Measurements from ENCODE around the gene ZNF821.
"Not testable (repeated sequence)": the region's sequence is repeated elsewhere in the genome, so short reads cannot be mapped to it uniquely, and the experiment has no call there.

ZNF821 gene

DNA sequence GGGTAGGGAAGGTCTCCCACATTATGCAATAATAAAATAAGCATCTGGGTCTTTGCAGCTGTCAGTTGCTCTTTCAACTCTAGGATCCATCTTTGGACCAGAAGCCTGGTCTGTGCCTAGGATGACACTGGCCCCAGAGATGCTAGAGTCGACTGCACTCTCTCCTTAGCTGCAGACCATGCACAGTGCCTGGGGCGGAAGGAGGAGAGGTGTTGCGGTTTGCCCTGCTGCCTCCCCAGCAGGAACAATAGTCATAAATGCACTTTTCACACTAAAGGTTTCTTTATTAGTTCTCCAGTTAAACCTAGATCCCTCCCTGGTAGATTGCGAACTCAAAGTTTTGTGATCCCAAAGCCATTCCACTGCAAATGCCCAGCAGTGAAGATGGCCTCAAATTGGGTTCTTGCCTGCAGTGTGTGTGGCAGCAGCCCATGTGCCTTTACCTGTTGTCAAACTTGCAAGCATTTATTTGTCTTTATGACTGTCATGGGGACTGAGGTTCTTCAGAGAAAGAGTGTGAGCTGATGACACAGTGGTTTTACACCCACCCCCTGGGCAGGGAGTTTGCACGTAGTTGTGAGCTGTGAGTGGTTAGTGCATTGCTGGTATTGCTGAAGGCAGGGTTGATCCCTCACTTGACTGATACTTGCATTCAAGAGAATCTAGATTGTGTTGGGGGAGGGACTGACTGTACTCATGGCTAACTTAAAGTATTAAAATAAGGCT lies 27.9 kb downstream of the ZNF821 start:
- no peak for DNase-seq

DNA sequence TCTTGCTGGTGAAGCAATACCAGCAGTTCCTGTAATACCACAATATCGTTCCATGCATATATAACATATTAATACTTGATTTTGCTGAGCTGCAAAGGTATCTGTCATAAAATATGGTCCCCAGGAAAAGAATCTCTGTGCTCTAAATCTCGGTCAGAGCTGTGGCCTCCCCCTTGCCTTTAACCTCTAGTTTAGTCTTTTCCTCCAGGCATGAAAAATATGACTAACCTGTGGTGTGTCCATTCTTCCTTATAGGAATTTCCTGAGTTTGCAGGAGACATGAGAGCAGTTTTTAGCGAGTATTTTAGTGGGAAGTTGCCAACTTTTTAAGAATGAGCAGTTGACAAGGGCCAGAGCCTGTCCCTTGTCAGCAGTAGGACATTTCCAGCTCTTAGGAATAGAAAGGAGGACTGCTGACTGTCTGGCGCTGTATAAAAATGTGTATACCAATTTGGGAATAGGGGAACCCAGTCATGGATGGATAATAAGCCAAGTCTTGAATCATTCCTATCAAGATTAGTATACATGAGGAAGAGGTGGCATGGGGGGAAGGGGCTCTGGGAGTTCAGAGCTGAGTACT lies 29.5 kb downstream of the ZNF821 start:
- no peak for DNase-seq

DNA sequence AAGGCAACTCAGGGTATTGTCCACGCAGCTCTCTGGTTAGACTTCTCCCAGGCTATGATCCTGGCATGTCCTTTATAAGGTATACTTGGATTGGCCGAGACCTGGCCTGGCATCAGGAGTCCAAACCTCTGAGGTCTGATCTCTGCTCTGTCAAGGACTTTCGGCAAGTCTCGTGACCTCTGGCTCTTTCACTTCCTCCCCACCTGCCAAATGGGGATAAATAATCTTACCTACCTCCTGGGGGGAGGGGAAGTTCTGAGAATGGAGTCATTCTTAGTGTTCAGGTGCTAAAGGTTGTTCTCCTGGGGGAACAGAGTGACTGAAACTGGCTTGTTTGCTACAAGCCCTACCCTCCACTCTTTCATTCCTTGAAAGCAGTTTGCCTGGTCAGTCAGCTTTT lies 30.6 kb downstream of the ZNF821 start:
- DNase-seq, result no peak

DNA sequence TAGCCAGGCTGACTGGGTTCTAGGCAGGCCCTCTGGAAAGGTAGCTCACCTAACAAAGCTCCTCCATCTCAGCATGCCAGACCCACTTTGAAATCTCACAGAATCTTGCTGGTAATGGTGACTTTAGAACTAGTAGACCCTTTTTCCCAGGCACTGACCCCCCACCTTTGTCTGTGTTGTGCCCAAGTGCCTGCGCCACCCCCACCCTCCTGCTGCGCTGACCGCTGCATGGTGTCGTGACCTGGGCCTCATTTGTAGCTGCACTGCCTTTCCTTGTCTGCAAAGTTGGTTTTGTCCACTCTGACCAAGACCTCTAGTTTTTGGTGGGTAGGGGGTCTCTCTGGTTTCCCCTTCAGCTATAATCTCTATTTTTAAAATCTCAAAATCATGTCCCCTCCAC lies 31.4 kb downstream of the ZNF821 start:
- no peak for DNase-seq

DNA sequence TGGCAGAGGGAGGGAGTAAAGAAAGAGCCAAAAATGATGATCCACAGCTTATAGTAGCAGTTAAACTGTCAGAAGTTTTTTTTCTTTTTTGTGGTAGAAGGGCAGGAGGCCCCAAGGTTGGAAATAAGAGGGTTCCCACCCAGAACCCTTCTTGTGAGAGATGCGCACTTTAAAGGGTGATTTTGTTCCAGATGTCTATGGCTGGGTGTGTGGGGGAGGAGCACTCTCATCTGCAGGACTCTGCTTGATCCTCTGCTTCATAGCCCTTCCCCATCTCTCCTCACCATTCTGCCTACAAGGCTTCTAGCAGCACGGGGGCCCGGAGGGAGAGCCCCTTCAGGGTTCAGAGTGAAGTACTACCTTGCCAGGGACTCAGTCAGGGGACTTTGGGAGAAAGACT lies 31.8 kb downstream of the ZNF821 start:
- DNase-seq, result no peak

DNA sequence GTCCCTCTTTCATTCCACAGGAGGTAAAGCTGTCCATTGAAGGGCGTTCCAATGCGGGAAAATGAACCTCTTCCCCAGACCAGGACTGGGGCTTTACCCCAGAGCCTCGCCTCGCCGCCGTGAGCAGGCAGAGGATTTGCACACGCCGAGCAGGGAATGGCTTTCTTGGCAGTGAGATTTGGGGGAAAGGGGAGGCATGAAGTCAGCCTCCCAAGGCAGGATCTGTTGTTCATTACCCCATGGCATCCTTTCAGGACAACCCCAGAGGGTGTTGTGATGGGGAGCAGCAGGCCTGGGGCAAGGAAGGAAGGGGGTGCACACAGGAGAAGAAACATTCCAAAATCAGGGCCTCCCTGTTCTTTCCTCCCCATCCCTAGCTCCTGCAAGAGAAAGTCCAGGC lies 32.2 kb downstream of the ZNF821 start:
- DNase-seq, result no peak

DNA sequence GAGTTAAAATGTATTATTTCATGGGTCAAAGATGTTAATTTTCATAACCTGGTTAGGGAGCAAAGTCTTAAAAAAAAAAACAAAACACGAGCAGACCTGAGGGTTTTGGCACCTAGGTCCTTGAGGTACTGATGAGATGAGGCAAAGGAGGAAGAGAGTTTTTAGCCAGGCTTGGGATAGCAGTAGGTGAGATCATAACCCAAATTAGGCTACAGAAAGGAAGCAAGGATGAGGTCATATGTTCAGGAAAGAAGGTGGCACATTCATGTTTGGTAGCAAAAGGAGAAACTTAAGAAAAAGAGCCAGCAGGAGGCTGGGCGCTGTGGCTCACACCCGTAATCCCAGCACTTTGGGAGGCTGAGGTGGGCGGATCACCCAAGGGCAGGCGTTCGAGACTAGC lies 35.4 kb downstream of the ZNF821 start:
- DNase-seq, result no peak

DNA sequence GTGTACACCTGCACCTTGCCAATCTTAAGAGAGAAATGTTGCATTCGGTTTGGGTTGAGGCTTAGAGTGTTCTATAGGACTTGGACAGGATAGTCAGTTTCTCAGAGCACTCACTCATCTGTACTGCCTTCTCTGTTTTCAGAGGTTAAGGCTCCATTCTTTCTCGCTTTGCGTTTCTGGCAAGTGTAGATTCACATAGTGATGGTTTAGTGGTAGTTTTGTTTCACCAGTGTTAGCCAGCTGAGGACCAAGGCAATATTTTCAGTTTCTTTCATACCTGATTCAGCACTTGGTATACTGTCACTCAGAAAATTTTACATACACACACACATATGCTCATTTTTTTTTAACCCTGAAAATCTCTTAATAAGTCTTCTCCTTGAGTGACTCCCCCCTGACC lies 36.9 kb downstream of the ZNF821 start:
- DNase-seq, result no peak

DNA sequence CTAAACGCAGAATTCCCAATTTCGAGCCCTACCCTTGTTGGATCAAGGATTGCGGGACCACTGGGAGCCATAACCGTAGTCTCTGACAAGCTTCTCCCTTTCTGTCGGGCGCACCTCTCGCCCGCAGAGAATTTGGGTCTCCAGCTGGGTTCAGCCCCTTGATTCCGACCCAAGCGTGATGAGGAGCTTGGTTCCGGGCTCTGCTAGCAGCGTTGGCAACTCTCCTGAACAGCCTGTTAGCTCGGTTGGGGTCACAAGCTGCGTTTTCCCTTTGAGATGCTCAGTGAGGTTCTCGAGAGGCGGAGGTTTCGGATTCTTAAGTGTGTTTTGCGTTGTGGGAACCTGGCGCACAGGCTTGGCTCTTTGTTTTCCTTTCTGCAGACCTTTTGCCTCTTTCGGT lies 37.6 kb downstream of the ZNF821 start:
- DNase-seq, result peak; percentile 8

DNA sequence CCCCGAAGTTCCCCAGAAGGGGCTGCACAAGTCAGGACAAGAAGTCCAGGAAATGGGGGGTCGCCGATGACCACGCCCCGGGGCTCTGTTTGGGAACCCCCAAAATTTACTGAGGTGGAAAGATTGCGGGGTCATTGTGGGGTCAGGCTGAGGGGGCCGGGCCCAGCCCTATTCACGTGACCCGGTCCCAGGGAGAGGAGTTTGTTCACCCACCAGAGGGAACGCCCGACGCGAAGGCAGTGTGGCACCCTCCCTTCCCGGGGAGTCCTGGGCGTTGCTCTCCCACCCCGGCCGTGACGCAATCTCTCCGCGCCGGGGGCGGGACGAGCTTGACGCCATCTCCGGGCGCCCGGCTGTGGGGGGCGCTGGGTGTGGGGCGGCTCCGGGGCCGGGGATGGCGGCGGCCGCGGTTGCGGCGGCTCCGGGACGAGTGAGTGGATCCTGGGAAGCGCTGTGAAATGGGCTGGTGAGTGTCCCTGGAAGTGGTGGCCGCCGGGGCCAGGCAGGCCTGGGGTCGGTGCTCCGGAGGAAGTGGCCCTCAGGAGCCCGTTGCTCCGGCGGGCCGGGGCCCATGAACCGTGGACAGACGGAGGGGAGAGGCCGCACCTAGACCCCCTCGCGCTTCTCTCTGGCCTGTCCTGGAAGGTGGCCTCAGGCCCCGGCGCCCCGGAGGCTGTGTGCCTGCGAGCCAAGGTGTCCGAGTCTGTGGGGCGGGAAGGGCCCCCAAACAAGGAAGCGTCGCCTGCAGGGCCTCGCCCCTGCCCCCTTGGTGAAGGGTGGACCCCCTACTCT lies 38.1 kb downstream of the ZNF821 start, which contains the start of gene ATXN1L:
ATXN1L (plus strand) TSS at position 338 of the 792 bp plus-strand sequence. CDS start 3,765 bp downstream, outside the sequence.
- DNase-seq, result peak; percentile 91

DNA sequence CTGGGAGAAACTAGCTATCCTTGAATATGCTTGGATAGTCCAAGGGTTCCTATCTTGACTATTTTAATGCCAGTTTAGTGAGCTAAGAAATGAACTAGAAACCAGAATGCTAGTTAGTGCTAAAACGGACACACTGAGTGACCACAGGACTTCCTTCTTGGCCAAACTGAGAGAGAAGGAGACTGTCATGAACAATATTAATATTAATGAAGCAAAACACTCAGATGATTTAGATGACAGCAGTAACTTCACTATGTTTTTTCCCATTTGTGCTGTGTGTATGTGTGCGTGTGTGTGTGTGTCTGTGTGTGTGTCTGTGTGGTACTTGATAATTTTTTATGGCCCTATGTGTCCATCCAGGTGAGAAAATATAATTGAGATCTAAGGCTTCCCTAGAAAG lies 40.4 kb downstream of the ZNF821 start:
- no peak for DNase-seq

DNA sequence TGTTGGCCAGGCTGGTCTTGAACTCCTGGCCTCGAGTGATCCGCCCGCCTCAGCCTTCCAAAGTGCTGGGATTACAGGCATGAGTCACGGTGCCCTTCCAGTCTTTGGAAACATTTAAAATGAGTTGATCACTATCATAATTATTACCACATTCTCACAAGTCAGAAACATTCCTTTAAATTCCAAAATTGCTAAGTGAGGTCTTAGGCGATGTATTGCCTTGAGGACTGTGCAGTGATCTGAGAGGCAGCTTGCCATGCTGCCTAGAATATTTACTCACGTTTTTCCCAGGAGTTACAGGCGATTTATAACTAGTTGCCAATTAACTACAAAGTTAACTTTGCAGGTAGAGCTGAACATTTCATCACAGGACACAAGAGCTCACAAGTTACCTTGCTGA lies 43.9 kb downstream of the ZNF821 start:
- no peak for DNase-seq

DNA sequence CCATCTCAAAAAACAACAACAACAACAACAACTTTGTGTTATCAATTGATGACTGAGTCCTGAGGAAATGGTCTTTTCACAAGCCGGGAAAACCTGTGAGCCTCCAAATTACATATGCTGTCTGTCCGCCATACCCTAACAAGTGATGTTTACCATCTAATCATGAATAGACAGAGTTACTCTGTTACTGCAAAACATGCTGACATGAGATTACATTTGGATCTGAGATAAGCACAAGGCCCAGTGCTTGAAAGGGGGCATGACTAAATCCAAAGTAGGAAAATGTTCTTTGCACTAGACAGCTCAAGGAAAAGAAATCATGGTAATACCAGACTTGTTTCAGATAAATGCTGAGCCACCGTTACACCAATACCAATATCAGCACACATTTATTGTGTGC lies 46.8 kb downstream of the ZNF821 start:
- no peak for DNase-seq

DNA sequence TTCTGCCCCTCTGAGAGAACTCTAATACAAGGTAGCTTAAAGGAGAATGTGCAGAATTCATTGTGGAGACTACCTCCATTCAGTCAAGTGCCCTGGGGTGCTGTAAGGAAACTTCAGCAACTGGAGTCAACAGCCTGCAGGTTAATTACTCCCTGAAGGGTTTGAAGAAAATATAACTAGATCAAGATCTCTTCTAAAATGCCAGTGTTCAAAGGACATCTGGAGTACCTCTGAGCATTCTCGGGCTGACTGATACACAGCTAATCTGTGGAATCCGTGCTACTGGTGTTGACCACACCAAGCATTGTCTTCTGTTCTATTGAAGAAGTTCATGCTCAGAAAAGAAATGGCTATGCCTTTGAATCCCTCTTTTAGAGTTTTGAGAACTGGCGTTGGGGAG lies 49.7 kb downstream of the ZNF821 start:
- DNase-seq, result no peak

DNA sequence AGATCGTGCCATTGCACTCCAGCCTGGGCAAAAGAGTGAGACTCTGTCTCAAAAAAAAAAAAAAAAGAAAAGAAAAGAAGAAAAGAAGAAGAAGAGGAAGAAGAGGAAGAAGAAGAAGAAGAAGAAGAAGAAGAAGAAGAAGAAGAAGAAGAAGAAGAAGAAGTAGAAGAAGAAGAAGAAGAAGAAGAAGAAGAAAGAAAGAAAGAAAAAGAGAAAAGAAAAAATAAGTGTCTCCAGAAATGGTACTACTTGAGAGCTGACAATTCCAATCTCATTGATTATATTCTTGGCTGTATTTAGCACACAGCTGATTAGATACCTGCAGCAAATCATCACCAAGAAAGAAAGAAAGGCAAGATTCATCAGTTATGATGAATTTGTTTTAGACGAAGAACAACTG lies 51.9 kb downstream of the ZNF821 start:
- DNase-seq, result not testable (repeated sequence)

DNA sequence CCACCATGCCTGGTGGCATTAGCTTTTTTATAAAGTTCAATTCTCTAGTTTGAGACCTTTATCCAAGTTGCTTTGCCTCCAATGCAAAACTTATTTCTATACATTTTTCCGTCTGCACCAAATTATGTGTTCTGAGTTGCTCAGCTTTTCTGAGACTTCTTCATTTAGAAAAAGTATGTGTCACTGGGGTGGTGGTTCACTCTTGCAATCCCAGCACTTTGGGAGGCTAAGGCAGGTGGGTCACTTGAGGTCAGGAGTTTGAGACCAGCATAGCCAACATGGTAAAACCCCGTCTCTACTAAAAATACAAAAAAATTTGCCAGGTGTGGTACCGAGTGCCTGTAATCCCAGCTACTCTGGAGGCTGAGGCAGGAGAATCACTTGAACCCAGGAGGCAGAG lies 52.3 kb downstream of the ZNF821 start:
- not testable (repeated sequence) for DNase-seq

DNA sequence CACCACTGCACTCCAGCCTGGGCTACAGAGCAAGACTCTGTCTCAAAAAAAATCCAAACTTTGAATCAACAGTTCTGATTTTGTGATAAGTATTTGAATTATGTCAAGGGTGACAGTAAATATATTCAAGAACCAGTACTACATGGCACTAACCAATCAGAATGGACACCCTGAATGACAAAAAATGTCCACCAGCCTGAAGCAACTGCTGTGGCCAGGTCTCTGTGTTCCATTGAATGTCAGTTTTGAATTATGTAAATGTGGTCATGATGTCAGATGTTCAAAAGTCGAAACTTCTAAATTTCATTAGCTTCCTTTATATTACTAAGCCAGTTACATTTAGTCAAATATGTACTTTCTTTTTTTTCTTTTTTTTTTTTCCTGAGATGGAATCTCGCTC lies 53.6 kb downstream of the ZNF821 start:
- no peak for DNase-seq

DNA sequence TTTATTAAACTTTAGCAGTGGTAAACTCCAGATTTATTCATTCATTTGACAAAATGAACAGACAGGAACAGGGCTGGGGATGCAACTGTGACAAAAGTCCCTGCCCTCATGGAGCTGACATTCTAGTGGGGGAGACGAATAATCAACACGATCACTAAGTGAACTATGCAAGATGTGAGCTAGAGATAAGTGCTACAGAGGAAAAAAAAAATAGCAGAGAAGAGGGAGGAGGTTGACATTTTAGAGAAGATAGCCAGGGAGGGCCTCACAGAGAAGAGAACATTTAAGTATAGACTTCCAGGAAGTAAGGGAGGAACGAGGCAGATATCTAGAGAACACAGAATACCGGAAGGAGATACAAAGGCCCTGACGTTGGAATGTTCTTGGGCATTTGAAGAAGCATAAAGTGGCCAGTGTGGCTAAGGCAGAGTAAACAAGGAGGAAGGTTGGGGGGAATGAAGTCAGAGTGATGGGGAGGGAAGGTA lies 57.4 kb downstream of the ZNF821 start:
- DNase-seq, result no peak

DNA sequence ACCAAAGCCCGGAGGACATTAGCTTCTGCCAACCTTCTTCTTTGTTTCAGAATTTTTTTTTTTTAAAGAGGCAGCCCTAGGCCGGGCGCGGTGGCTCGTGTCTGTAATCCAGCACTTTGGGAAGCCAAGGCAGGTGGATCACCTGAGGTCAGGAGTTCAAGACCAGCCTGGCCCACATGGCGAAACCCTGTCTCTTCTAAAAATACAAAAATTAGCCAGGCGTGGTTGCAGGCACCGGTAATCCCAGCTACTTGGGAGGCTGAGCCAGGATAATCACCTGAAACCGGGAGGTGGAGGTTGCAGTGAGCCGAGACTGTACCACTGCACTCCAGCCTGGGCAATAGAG lies 66.9 kb downstream of the ZNF821 start:
- DNase-seq, result not testable (repeated sequence)

DNA sequence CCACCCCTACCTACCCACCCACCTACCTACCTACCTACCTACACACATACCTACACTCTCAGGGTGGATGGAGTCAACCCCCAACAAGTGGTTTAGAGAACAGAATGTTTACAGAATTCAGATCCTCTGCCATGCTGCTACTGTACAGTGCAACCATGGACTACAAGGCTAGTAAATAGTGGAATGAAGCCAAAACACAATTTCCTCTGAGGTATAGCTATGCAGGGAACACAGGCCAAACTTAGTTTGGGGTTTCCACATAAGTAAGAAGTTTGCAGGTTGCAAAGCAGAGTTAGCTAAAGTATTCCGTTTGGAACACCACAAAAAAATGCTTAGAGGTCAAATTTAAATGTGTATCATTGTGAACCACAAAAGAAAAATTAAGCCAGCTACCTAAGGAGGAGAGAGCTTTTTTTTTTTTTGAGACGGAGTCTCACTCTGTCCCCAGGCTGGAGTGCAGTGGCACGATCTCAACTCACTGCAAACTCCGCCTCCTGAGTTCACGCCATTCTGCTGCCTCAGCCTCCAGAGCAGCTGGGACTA lies 72.7 kb downstream of the ZNF821 start:
- no peak for DNase-seq

DNA sequence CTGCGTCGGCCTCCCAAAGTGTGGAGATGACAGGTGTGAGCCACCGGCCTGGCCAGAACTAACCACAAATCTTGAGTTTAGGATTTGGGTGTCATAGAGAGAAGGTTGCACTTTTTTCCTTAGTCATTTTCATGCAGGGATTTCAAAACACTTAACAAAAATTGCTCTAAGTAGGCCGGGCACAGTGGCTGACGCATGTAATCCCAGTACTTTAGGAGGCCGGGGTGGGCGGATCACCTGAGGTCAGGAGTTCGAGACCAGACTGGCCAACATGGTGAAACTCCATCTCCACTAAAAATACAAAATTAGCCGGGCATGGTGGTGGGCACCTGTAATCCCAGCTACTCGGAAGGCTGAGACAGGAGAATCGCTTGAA lies 73.8 kb downstream of the ZNF821 start:
- not testable (repeated sequence) for DNase-seq

All from CD4-positive, alpha-beta T cell treated with Interleukin-17A for 4 hours (primary cell).